Right ventricle myocardium superior (tissue), 1 donor: ENCODE results near the gene PBX3. TPM values are rescaled to one million over a fixed set of nuclear protein-coding genes. Genes with fewer than 3 reads are reported as not detected.
A peak's percentile ranks its signal among the peaks of the same experiment; 100 is the strongest.

Experiments used
- ATAC-seq: fragments of 200-7000 bp; cut with Tn5 transposase; one replicate; pipeline ENCODE4 v1.9.1; 2020; ENCODE audit warnings: mild to moderate bottlenecking; ENCODE audit not compliant: poor library complexity
- DNase-seq: peaks from one replicate; pipeline ENCODE4 v3.0.0-alpha.2; 2020
- intact Hi-C: fragments of 100-400 bp; cut with DNase I; formaldehyde crosslinking; loops from one replicate; pipeline ENCODE4 v1.11.2; 2022
- total RNA-seq: library from RNA; stranded (reverse); fragmentation: NEBNext Ultra II Directional; extraction: Animal tissue kit (Norgen Biotek cat#: 25700); gene quantifications from one replicate; pipeline ENCODE4 v1.2.1, GENCODE V29; 2021
- donor health status: DM: no; HTN: yes; CAD: no; lungs with severe emphysema.

Gene PBX3
- total RNA-seq, 1 donor from 2014 or later = 54.1 TPM

DNA sequence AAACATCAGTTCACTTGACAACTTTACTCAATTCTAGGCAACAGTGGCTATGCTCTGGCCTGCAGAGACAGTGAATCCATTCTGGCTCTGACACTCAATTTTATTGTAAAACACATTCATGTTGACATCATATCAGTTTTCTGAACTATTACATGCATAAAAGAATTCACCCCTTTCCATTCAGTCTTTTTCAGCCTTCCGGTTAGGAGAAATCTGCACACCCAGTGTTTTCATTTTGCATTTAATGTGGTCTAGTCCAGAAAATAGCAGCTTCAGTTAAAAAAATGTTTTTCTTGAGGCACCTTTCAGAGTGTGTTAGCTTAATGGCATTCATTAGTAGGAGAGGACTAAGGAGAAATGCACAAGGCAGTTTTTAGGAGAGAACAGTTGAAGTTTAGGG, 95.1 kb downstream of the PBX3 start:
- no peak for ATAC-seq
- intact Hi-C loops = no loop called here
- no peak for DNase-seq

DNA sequence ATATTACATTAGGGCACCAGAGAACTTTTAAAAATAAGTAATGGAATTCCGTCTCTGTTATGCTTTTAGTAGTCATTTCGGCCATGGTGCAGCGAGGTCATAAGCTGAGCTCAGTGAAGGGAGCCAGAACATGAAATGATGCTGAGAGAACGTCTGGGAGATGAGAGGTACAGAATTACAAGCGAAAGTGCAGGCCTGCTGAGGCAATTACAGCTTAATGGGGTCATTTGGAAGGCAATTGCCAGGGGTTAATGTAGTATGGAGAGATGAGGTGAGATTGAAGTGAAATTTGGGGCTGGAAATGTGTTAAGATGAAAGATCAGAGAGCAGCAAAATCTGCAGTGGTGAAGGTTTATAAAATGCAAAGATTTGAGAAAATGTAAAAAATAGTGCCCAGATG, 96.5 kb downstream of the PBX3 start:
- ATAC-seq = peak; percentile 67
- intact Hi-C loops = no loop called here
- no peak for DNase-seq

DNA sequence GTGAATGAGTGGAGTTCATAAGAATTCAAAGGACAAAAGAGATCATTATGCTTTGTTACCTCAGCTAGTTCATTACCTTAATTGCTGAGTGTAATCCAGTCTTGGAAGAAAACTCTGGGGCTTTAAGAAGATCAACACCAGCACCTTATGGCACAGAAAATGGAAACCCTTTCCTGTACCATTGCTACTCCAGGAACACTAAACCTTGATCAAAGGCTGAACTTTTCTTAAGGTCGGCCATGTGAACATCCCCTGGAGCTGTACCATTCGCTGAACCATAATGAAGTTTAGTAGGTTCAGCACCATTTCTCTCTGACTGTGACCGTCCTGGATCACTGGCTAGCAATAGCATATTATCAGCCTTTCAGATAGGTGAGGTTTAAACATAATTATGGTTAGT, 97.4 kb downstream of the PBX3 start:
- intact Hi-C loops = no loop called here
- no peak for ATAC-seq

DNA sequence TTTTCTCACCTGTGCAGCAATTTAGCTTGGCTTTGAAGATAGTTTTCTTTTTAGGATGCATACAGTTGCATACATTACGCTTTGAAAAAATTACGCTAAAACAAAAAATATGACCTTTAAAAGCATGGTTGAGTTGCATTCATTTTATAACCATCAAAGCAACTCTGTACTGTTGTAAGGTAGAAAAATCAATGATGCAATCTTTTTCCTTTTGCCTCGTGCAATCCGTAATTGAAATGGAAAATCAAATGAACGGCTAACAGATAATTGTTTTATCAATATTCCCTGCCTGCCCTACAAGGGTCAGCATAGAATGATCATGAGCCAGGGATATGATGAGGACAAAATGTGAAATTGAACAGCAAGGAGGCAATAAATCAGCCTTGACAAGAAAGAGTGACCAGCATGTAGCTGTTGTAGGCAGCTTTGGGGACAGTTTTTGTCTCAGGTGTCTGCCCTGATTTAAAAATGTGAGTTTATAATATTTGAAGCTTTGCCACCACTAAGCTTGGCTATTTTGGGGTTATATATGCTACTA, 98.2 kb downstream of the PBX3 start:
- ATAC-seq (no peak), DNase-seq (no peak)
- intact Hi-C loops = no loop called here

More for the DNA sequence above, 97.4 kb downstream of the PBX3 start:
- no peak for DNase-seq

DNA sequence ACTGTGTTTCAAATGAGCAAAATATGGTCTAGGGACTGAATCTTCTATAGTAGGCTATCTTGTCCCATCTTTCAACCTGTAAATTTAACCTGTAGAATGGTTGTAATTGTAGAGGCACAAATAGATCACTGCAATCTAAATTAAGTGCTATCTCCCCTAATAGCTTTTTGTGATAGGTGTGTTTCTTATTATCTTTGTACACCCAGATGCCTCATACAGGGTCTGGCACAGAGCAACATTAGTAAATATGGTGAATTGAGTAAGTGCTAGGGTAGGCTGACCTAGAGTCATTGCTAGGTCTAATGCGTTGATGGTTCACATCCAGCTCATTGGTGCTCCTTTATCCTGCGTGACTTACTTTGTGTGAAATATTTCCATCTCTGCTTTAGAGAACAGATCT, 100.6 kb downstream of the PBX3 start:
- ATAC-seq (no peak), DNase-seq (no peak)
- intact Hi-C loops = no loop called here

DNA sequence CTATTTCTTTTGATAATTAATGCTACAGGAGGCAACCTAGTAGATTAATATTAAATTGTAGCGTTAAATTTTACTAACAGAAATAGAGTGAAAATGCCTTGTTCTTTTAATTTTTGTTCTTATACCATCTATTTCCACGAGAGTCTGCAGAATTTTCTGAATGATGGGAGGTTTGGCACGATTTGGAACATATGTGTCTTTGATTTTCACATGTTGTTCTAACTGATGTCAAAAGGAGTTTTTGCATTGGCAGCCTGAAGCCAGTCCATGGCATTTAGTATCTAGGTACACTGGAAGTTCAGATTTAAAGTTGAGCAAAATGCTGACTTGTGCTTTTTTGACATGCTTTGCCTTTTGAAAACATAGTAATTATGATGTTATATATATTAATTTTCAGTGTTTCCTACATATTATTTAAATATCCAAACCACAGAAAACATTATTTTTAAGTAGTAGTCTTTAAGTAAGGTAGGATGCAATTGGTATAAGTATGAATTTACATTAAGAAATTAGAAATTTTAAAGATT, 103.0 kb downstream of the PBX3 start:
- intact Hi-C loops = no loop called here
- no peak for ATAC-seq
- no peak for DNase-seq

DNA sequence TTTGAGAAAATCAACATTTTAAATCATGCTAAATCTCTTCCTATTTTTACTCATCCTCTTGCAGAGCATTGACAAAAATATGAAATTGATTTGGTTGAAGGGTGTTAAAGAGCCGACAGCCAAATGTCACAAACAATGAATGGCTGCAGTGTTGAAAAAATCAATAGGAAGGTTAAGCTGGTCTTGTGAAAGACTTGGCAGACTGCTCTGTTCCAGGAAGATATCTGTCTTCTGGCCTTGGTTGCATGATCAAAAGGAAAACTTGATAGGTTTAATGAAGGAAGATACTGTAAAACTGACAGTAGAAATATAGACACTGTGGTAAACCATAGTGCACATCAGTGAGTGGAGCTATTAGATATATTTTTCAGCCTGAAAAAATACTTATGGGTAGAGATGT, 103.6 kb downstream of the PBX3 start:
- DNase-seq (no peak), ATAC-seq (no peak)
- intact Hi-C loops = no loop called here

DNA sequence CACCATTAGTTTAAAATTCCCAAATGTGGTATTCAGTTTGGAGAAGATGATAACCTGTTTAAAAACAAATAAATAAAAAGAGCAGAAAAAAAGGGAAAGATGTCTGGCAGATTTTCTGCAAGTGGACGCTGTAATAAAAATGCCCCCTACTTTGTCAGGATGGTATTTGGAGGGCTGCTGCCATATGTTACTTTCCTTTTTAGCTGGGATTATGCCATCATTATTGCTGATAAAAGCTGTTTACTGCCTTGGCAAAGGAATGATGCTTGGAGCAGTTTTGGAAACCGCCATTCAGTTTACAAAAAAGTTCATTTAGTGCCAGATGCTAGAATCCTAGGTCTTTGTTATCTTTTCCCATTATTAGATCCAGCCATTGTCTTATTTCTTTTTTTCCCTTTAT, 104.8 kb downstream of the PBX3 start:
- intact Hi-C loops = no loop called here
- DNase-seq = no peak
- ATAC-seq = no peak

DNA sequence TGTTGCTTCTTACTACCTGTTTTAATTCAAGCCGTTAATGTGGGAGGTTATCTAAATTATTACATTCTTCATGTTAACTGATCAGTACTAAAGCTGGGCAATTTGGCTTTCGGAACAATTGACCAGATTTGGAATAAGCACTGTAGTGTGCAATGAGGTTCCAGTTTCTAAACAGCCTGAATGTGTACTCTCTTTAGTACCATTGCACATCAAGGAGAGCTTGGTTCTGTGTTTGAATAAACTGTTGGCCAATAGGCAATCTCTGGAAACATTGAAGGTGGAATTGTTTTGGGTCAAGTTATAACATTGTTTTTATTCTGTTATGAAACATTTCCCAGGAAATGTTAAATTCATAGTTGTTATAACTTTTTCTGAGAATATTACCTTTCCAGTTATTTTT, 105.2 kb downstream of the PBX3 start:
- DNase-seq (no peak), ATAC-seq (no peak)
- intact Hi-C loops = no loop called here

DNA sequence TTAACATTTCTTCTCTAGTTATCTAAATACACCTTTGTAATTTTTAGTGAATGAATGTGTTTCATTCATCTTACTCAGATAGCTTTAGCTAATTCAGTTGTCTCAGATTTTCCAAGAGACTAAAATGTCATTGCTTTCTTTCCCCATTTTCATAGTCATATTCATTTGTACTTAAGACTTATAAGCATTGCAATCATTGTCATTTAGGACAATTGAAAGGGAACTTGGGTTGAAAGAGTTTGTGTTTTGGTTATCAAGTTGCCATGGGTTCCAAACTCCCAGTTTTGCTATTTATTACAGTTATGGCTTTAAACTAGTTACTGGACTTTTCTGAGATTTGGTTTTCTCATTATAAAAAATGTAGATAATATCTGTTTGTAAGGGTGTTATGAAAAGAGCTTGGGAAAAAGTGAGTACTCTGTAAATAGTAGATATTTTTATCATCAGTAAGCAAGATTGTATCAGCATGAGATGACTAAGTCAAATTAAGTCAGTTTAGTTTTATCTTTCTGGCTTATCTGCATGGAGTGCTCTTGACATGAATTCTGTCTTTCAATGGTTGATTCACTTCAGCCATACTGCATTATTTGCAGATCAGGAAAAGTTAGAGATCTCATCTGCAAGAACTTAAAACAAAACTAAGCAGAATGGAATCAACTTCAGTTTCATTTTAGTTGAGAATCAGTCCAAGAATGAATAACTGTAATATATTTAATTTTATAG, 107.5 kb downstream of the PBX3 start:
- DNase-seq (no peak), ATAC-seq (no peak)
- intact Hi-C loops = no loop called here

DNA sequence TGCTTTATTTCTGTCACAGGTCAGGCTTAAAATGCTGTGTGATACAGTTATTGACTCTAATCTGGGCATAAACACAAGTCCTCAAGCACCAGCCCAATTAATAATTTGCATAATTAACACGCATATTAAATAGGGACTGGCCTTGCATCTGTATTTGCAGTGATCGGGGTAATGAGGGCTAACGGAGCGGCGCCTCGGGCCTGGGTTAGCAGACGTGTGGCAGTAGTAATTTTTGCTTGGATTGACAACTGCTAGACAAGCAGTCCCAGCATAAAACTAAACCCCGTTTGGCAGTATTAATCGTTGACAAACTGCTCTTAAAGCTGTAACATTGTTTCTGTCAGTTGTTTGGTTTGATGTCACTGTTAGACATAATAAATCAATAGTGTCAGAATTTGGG, 109.2 kb downstream of the PBX3 start:
- no peak for DNase-seq
- intact Hi-C loops = no loop called here
- no peak for ATAC-seq

DNA sequence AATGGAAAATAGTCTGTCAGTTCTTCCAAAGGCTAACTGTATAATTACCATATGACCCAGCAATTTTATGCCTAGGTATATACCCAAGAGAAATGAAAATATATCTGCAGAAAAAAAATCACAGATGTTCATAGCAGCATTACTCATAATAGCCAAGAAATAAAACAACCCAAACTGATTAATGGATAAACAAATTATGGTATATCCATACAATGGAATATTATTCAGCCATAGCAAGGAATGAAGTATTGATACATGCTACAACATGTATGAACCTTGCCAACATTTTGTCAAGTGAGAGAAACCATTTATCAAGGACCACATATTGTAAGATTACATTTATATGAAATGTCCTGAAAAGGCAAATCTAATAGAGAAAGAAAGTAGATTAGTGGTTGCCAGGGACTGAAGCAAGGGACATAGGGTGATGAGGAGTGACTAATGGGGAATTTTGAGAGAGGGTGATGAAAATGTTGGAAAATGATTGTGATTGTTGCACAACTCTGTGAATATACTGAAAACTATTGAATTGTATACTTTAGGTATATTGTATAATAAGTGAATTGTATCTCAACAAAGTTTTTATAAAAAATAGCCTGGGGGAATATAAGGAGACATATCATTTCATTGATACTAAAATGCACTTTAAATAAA, 114.4 kb downstream of the PBX3 start:
- DNase-seq (no peak), ATAC-seq (no peak)
- intact Hi-C loops = no loop called here

DNA sequence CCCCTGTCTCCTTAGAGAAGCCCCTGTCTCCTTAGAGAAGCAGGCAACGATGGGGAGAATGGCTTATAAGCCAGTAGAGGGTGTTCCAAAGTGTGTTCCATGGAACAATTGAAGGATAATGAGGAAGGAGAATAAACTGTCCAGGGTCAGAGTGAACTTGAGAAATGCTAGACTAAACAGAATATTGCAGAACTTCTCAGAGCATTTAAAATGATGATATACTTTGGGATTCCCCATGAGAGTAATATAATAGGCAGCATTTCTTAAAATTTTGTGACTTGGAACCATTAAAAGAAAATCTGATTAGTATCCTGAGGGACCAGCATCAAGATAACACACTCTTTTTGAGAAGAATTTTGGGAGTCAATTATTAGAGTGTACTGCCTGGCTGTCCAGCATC, 116.8 kb downstream of the PBX3 start:
- DNase-seq (no peak), ATAC-seq (no peak)
- intact Hi-C loops = no loop called here

DNA sequence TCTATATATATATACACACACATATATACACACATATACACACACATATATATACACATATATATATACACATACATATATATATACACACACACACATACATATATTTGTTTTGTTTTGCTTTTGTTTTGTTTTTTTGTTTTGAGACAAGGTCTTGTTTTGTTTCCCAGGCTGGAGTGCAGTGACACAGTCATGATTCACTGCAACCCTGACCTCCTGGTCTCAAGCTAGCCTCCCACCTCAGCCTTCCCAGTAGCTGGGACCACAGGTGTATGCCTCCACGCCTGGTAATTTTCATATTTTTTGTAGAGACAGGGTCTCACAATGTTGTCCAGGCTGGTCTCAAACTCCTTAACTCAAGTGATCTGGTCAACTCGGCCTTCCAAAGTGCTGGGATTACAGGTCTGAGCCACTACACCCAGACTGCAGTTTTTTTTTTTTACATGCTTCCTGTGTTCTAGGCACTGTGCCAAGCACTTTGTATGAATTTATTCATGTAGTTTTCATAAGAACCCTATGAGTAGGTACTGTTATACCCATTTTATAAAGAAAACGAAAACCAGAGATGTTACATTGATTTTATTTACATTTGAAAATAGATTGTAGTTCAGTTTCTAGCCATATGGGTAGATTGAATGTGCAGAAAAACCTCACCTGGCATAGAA, 120.7 kb downstream of the PBX3 start:
- DNase-seq (no peak), ATAC-seq (no peak)
- intact Hi-C loops = no loop called here

DNA sequence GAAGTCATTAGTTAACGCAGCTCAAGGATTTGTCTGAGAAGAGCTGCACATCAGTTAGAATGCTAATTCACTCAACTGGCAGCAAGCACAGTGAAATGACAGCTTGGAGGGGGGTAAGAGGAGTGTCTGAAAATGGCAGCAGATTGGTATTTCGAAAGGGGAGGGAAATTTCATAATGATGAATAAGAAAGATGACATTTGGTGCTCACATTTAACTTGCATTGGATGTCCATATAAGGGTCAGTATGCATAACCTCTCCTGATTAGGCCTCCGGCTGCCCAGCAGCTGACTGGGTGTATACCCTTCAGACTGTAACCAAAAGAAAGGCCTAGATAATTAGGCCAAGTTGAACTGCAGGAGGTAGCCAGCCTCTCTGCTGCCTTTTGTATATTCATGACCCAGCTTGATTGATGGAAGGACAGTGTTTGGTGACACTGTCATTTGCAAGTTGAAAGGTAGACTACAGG, 131.0 kb downstream of the PBX3 start:
- ATAC-seq = no peak
- intact Hi-C loops = no loop called here
- DNase-seq = no peak

DNA sequence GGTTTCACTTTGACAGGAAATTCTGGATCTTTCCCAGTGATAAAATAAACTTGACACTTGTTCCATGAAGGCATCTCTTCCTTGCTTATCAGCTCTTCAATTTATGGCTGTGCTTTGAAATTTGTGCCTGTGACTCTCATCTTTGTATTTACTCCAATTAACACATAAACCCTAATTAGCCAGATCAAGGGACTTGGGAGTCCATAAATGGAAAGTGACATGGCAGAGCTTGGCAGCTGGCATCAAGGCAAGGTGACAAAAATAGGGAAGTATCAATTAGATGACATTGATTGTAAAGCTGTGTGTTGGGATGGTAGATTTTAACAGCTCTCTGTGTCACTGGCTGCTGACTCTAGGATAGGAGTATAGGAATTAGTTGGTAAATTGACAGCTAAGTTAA, 133.9 kb downstream of the PBX3 start:
- ATAC-seq = no peak
- intact Hi-C loops = loop anchor here (10.0 kb wide), 1 partner anchor 126 kb away; no protein-coding TSS in a partner anchor
- DNase-seq = no peak

DNA sequence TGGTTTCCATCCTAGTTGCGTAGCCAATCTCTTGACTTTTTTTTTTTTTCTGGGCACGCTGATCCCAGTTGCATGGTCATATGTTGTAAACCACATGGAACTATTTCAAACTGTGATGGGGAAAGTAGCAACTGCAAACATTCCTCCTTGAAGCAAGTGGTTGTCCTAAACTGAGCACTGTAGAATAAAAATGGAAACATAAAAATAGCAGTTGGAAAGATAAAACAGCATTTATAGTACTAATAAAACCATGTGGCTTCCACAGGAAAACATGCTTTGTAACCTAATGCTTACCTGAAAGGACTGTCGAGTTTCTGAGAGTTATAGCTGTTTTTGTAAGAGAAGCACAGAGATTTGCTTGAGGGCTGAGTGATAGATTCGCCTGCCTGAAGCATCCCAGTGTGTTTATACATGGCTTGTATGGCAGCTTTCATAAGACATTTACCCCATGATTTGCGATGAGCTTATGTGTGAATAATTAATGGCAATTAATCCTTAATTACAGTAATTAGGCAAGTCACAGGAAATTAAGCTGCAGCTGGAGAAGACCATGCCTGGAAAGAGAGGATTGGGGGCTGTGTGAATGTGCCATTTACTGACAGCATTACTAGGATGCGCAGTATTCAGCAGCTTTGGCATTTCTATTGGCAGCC, 136.5 kb downstream of the PBX3 start:
- DNase-seq (no peak), ATAC-seq (peak; percentile 56)
- intact Hi-C loops = loop anchor here (10.0 kb wide), 1 partner anchor 129 kb away; no protein-coding TSS in a partner anchor

DNA sequence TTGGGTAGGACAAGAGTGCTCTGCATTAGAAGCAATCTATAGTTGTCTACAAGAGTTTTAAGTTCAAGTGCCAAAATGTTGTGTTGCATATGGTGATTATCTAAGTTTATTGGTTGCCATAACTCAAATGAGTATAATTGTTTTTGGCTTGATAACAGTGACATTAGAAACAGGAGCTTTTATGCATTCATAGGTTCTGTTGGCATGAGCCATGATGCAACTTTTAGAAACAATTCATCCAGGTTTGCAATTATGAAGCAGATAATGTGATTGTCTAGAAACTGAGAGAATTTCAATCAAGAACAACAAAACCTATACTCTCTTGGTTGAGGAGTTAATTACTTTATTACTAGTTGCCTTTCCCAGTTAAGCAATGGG, 137.0 kb downstream of the PBX3 start:
- DNase-seq = no peak
- intact Hi-C loops = loop anchor here (10.0 kb wide), 1 partner anchor 129 kb away; no protein-coding TSS in a partner anchor

More for the DNA sequence above, 137.0 kb downstream of the PBX3 start:
- ATAC-seq = no peak
